ENCODE measurements around the gene ADCY2.

The ADCY2 gene

GRCh38 chr5:7690557-7690956 is 294.6 kb downstream of the ADCY2 start:
- H3K27me3 ChIP-seq (replicated peaks), result no peaks in the 10 kb centered on the region
- in situ Hi-C loops (cut with HindIII; ENCODE audit: low pct_ligation_motif_present, low sequenced_read_pairs), result no loop called here
- H3K36me3 ChIP-seq (replicated peaks), result no peaks in the 10 kb centered on the region
- no peak for TF ChIP-seq CTCF (IDR thresholded peaks at IDR 0.05; ENCODE audit: low read depth, low read length, missing control alignments)
- DNase-seq, result no peak
- no peak overlapping the region for H3K27ac ChIP-seq
- no peak overlapping the region for H3K4me3 ChIP-seq (ENCODE audit: low read depth, low read length)

GRCh38 chr5:7705261-7705660 is 309.3 kb downstream of the ADCY2 start:
- no peaks in the 10 kb centered on the region for H3K27me3 ChIP-seq (replicated peaks)
- H3K36me3 ChIP-seq (replicated peaks), result no peaks in the 10 kb centered on the region
- TF ChIP-seq CTCF (IDR thresholded peaks at IDR 0.05; ENCODE audit: low read depth, low read length, missing control alignments), result no peak
- in situ Hi-C loops (cut with HindIII; ENCODE audit: low pct_ligation_motif_present, low sequenced_read_pairs), result no loop called here
- no peak overlapping the region for H3K27ac ChIP-seq
- H3K4me3 ChIP-seq (ENCODE audit: low read depth, low read length), result no peak overlapping the region
- no peak for DNase-seq

- Histone ChIP-seq H3K27me3 (replicated peaks) (no peaks in the 10 kb centered on the region), H3K4me3 (ENCODE audit: low read depth, low read length) (no peak overlapping the region), H3K27ac (no peak overlapping the region), H3K36me3 (replicated peaks) (no peaks in the 10 kb centered on the region)
- TF ChIP-seq CTCF (IDR thresholded peaks at IDR 0.05; ENCODE audit: low read depth, low read length, missing control alignments), result no peak
- in situ Hi-C loops (cut with HindIII; ENCODE audit: low pct_ligation_motif_present, low sequenced_read_pairs), result no loop called here
- no peak for DNase-seq
These were observed 309.8 kb downstream of the ADCY2 start for GRCh38 chr5:7705736-7706135.

GRCh38 chr5:7706256-7706655 is 310.3 kb downstream of the ADCY2 start:
- H3K36me3 ChIP-seq (replicated peaks), result no peaks in the 10 kb centered on the region
- in situ Hi-C loops (cut with HindIII; ENCODE audit: low pct_ligation_motif_present, low sequenced_read_pairs), result no loop called here
- DNase-seq, result no peak
- no peak overlapping the region for H3K27ac ChIP-seq
- no peak for TF ChIP-seq CTCF (IDR thresholded peaks at IDR 0.05; ENCODE audit: low read depth, low read length, missing control alignments)
- H3K4me3 ChIP-seq (ENCODE audit: low read depth, low read length), result no peak overlapping the region
- H3K27me3 ChIP-seq (replicated peaks), result no peaks in the 10 kb centered on the region

GRCh38 chr5:7714119-7714518 is 318.2 kb downstream of the ADCY2 start:
- in situ Hi-C loops (cut with HindIII; ENCODE audit: low pct_ligation_motif_present, low sequenced_read_pairs), result no loop called here
- Histone ChIP-seq H3K36me3 (replicated peaks) (no peaks in the 10 kb centered on the region), H3K27me3 (replicated peaks) (no peaks in the 10 kb centered on the region), H3K27ac (no peak overlapping the region), H3K4me3 (ENCODE audit: low read depth, low read length) (no peak overlapping the region)
- TF ChIP-seq CTCF (IDR thresholded peaks at IDR 0.05; ENCODE audit: low read depth, low read length, missing control alignments), result no peak
- DNase-seq, result no peak

GRCh38 chr5:7714697-7715096 is 318.8 kb downstream of the ADCY2 start:
- H3K27ac ChIP-seq, result no peak overlapping the region
- no peaks in the 10 kb centered on the region for H3K27me3 ChIP-seq (replicated peaks)
- no peak overlapping the region for H3K4me3 ChIP-seq (ENCODE audit: low read depth, low read length)
- H3K36me3 ChIP-seq (replicated peaks), result no peaks in the 10 kb centered on the region
- TF ChIP-seq CTCF (IDR thresholded peaks at IDR 0.05; ENCODE audit: low read depth, low read length, missing control alignments), result no peak
- no peak for DNase-seq
- in situ Hi-C loops (cut with HindIII; ENCODE audit: low pct_ligation_motif_present, low sequenced_read_pairs), result no loop called here

Data from brain microvascular endothelial cell (primary cell).